Measurements from ENCODE around the gene AKAP11.

Gene AKAP11

GRCh38 chr13:42272804-42273175, 838 bp downstream of the AKAP11 start:
- no peak for DNase-seq (ENCODE audit: low read depth)

DNA sequence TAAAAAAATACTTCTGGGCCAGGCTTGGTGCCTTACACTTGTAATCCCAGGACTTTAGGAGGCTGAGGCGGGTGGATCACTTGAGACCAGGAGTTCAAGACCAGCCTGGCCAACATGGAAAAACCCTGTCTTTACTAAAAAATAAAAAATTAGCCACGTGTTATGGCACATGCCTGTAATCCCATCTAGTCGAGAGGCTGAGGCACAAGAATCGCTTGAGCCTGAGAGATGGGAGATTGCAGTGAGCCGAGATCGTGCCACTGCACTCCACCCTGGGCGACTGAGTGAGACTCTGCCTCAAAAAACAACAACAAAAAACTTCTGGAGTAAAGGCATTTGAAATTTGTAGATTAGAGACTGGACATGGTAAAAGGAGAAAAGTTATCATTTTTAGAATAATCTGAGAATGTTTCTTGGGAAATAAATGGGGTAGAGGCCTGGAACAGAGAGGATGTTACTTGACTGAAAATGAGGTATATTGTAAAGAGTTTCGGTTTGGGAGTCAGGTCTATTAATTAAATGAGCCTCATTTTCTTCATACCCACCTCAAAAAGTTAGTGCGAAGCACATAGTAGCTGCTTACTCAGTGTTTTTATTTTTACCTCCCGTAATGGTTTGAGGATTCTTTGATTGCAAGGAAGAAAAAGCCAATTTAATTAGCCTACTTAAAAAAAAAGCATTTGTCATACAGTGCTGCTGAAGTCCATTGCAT, 2.6 kb downstream of the AKAP11 start:
- no peak for DNase-seq (ENCODE audit: low read depth)

DNA sequence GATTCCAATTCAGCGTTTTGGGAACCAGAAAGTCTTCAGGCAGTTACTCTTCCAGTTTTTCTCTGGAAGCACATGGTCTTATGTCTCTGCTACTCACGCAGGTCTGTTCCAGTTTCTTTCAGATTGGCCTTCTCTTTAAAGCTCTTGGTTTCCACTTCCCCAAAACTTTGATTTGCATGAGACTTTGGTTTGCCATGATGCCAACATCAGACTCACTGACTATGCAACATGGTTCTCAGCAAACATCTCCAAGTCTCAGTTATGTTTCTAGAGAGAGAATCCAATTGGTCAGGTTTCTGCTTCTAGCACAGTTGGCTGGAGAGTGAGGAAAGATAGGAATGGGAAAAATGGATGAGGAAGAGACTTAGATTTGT, 3.1 kb downstream of the AKAP11 start:
- DNase-seq (ENCODE audit: low read depth): no peak

GRCh38 chr13:42275506-42275905, 3.6 kb downstream of the AKAP11 start:
- DNase-seq (ENCODE audit: low read depth): no peak

- DNase-seq (ENCODE audit: low read depth): no peak
These were observed 4.7 kb downstream of the AKAP11 start for GRCh38 chr13:42276683-42277082.

GRCh38 chr13:42277618-42278276, 5.8 kb downstream of the AKAP11 start:
- no peak for DNase-seq (ENCODE audit: low read depth)

DNA sequence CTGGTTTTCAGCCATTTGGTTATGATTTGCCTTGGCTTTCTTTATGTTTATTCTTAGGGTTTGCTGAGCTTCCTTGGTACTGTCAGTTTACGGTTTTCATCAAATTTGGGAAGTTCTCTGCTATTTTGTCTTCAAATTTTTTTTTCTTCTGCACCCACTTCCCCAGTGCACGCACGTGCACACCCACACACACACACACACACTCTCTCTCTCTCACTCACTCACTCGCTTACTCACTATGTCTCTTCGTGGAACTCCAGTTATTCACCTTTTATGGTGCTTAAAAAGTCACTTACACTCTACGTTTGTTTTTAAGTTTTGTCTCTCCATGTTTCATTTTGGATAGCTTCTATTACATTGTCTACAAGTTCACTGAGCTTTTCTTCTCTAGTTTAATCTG, 7.1 kb downstream of the AKAP11 start:
- DNase-seq (ENCODE audit: low read depth): no peak

- no peak for DNase-seq (ENCODE audit: low read depth)
These were observed 8.0 kb downstream of the AKAP11 start for GRCh38 chr13:42279986-42280385.

DNA sequence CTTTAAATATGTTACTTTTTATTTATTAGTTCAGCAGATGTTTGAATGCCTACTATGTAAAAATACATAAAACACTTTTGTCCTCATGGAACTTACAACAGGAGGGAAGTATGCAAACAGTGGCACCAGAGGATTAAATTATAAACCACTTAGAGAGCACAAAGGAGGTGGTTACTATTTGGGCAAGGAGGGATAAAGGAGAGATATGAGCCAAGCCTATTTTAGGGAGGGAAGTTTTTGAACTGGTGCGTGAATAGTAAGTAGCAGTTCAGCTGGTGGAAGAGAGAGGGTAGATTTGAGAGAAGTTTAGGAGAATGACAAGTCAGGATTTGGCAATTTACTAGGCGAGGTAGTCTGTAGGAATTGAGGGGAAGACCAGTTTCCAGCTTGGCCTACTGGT, 8.6 kb downstream of the AKAP11 start:
- DNase-seq (ENCODE audit: low read depth): no peak

GRCh38 chr13:42283574-42283973, 11.6 kb downstream of the AKAP11 start:
- DNase-seq (ENCODE audit: low read depth): no peak

DNA sequence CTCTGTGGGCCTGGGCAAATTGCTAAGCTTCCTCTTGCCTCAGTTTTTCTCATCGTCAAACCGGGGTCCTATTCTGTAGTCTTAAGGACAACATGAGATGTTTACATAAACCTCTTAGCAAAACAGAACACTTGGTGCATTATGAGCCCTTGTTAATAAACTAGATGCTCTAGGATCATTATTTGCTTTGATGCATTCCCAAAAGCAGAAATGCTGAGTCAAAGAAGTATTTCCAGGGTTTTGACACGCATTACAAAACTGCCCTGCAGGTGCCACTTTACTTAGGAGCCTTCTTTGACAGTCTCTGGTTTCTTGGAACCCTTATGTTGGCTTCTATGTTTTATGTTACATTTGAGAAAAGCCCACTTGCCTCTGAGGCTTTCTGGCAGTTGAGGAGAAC, 12.1 kb downstream of the AKAP11 start:
- DNase-seq (ENCODE audit: low read depth): no peak

GRCh38 chr13:42298392-42298791, 26.4 kb downstream of the AKAP11 start:
- no peak for DNase-seq (ENCODE audit: low read depth)

- DNase-seq (ENCODE audit: low read depth): no peak
These were observed 33.6 kb downstream of the AKAP11 start for GRCh38 chr13:42305503-42305902.

DNA sequence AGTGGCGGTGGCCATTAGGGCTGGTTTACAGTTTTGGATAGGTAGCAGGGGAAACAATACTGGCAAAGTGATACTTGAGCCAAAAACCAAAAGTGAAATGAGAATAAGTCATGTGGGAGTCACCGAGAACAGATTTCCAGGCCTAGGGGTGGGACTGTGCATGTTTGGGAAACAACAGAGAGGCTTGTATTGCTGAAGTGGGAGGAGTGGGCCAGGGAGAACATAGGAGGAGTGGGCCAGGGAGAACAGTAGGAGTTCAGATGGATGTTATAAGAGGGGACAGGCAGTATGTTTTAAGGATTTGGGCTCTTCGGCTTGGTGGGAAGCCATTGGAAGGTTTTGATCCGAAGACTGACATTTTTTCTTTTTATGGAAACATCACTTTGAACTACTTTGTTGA, 35.5 kb downstream of the AKAP11 start:
- DNase-seq (ENCODE audit: low read depth): no peak

GRCh38 chr13:42312817-42313431, 41.0 kb downstream of the AKAP11 start:
- no peak for DNase-seq (ENCODE audit: low read depth)

- no peak for DNase-seq (ENCODE audit: low read depth)
These were observed 46.6 kb downstream of the AKAP11 start for GRCh38 chr13:42318570-42318969.

DNA sequence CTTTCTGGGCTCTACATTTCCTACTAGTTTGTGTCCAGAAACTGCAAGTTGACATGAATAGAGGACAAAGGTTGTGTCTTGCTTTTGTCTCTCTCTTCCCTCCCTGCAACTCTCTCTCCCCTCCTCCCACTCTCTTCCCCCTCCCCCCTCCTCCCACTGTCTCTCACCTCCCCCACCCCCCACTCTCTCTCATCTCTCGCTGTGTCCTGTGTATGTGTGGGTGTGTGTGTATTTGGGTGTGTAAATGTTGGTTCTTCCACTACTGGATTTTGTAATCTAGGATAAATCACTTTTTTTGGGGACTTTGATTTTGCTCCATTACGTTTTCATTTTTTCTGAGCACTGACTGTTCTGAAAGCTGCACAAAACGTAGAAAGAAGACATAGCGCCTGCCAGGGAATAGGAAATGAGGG, 48.4 kb downstream of the AKAP11 start:
- no peak for DNase-seq (ENCODE audit: low read depth)

DNA sequence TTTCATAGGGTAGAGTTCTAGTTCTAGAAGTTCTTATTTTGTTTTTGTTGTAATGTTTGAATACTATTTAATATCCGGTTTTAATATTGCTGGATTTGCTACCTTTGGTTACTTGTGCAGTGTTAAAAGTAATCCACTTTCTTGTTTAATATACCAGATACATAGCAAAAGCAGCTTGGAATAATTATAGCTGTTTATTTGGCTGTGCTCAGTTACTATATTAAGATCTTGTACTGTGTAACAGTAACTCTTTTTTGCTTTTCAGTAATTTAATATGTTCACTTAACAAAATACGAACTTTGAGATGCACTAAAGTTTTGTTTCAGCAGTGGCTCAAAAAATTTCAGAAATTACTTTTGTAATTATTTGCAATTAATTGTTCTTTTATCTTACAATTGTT, 50.9 kb downstream of the AKAP11 start:
- no peak for DNase-seq (ENCODE audit: low read depth)

GRCh38 chr13:42324704-42325103, 52.8 kb downstream of the AKAP11 start:
- no peak for DNase-seq (ENCODE audit: low read depth)

DNA sequence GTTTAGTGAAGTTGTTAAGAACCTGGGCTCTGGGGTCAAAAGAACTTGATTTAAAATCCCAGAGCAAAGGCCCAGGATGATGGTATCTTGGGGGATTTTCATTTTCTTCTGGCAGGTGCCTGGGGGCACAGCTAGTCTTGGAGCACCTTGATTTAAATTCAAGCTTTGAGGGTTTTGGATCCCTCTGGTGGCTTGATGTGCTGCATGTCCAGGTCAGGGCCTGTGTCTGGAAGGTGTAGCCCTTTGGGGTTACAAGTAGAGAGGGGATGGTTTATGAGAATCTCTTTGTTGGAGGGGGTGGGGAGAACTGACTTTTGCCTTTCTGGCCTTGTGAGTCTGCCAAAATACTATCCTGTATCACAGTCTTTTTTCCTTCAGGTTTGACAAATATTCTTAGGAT, 55.8 kb downstream of the AKAP11 start:
- no peak for DNase-seq (ENCODE audit: low read depth)

- DNase-seq (ENCODE audit: low read depth): no peak
These were observed 56.7 kb downstream of the AKAP11 start for GRCh38 chr13:42328672-42329071.

DNA sequence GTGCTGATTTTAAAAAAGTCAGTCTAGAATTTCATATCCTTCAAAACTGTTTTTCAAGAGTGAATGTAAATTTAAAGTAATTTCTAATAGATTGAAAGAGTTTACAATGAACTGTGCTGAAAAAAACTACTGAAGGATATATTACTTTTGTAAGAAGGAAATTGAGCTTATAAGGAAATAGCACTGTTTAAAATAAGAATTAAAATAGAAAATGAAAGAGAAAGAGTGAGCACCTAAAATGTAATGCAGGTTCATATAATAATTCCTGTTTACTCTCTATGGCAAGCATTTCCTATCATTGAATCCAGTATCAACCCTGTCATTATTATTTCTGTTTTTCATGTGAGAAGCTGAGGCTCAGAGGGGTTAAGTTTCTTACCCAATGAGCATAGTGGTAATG, 57.3 kb downstream of the AKAP11 start:
- DNase-seq (ENCODE audit: low read depth): no peak

DNA sequence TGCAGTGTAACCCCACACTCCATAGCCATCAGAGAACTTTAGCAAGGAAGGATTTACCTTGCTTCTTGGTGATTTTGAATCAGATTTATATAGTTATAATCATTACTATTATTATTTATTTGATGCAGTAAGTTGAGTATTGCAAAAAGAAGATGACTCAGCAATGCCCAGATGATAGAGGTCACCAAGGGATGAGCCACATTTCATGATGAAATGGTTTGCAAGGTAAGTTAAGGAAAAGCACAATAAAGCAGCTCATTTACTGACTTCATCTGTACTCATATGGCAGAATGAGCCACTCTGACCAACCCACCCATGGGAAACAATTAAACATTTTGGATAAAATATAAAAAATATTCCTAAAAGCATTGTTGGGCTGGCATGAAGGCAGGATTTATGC, 59.1 kb downstream of the AKAP11 start:
- DNase-seq (ENCODE audit: low read depth): no peak

Data from activated T-helper 9 cell treated with anti-CD3 and anti-CD28 coated beads, Interleukin-2, amount 50 U/mL, for 16 hours (primary cell).